Breast epithelium (tissue), 4 donors: ENCODE measurements around the gene DNAI7. TPM values are rescaled to one million over a fixed set of nuclear protein-coding genes. Genes with fewer than 3 reads are reported as not detected.

Experiments used
- DNase-seq, 2 donors: peaks; one replicate each; pipeline ENCODE4 v3.0.0-alpha.2; 2019; ENCODE audit warnings: low spot score in 2 of 2
- H3K27ac ChIP-seq, 2 donors: fragments of 200-600 bp; sonication (generic) in 1 of 2; one replicate each; pipeline ENCODE4 v1.5.1; 2016 to 2019; ENCODE audit warnings: mild to moderate bottlenecking in 1 of 2
- H3K27me3 ChIP-seq, 2 donors: fragments of 200-600 bp; sonication (generic) in 1 of 2; one replicate each; pipeline versions ENCODE4 v1.5.1 to v1.6.0; 2017 to 2019; ENCODE audit warnings: control low read depth in 1 of 2, mild to moderate bottlenecking in 1 of 2
- H3K36me3 ChIP-seq: fragments of 200-600 bp; one replicate; pipeline ENCODE4 v1.5.1; 2019
- H3K4me1 ChIP-seq, 2 donors: fragments of 200-600 bp; sonication (generic); one replicate each; pipeline ENCODE4 v1.5.1; 2016 to 2019; ENCODE audit warnings: control low read depth in 1 of 2
- H3K4me3 ChIP-seq, 3 donors: fragments of 200-600 bp; sonication (generic); 1 replicate in 2 of 3; 2 replicates in 1 of 3; pipeline ENCODE4 v1.5.1; 2016 to 2019; ENCODE audit warnings: mild to moderate bottlenecking in 3 of 3, moderate library complexity in 2 of 3
- H3K9me3 ChIP-seq, 2 donors: fragments of 200-600 bp; sonication (generic) in 1 of 2; one replicate each; pipeline ENCODE4 v1.5.1; 2016 to 2019; ENCODE audit warnings: control low read depth in 1 of 2
- POLR2A ChIP-seq: fragments of 450-650 bp; IDR thresholded peaks from one replicate; pipeline ENCODE4 v1.6.1; 2016; ENCODE audit warnings: antibody characterized with exemption, mild to moderate bottlenecking, moderate library complexity
- POLR2AphosphoS5 ChIP-seq, 3 donors: sonication (generic); formaldehyde crosslinking; IDR thresholded peaks; one replicate each; pipeline ENCODE4 v1.6.1; 2017; ENCODE audit warnings: antibody characterized with exemption in 3 of 3
- intact Hi-C: fragments of 100-400 bp; cut with DNase I; formaldehyde crosslinking; loops from one replicate; pipeline ENCODE4 v1.15.1; 2023; ENCODE audit warnings: low total_unique reads
- total RNA-seq, 3 donors: library from RNA; depleted of rRNA; stranded (reverse); fragments of >200 nt; gene quantifications; one replicate each; pipeline ENCODE4 v1.1.0, GENCODE V29; 2016
- TF ChIP-seq, protein P1 (sequence below), 3 donors: fragments of 450-650 bp; IDR thresholded peaks; one replicate each; pipeline ENCODE4 v1.5.1; 2016 to 2017; ENCODE audit warnings: antibody characterized with exemption in 3 of 3, mild to moderate bottlenecking in 3 of 3, moderate library complexity in 3 of 3

DNAI7 gene, protein sequence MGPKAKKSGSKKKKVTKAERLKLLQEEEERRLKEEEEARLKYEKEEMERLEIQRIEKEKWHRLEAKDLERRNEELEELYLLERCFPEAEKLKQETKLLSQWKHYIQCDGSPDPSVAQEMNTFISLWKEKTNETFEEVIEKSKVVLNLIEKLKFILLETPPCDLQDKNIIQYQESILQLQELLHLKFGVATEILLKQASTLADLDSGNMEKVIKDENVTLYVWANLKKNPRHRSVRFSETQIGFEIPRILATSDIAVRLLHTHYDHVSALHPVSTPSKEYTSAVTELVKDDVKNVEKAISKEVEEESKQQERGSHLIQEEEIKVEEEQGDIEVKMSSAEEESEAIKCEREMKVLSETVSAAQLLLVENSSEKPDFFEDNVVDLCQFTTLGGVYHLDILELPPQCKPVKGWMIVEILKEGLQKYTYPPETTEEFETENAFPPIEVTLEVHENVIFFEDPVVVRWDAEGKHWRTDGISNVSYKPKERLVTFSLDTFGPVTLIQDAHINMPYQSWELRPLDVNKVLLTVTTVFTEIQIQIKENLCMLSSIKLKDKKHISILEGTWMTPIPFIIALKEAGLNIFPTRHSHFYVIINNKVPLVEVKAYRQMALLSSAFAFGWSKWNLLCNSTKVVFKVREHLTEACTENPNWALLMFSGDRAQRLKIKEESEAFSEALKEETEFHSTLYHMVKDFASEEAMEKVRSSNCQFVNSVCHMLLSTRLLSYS
- 1 to 10 TPM; 1.1 to 4.2 (median 2.0) TPM for total RNA-seq

DNA sequence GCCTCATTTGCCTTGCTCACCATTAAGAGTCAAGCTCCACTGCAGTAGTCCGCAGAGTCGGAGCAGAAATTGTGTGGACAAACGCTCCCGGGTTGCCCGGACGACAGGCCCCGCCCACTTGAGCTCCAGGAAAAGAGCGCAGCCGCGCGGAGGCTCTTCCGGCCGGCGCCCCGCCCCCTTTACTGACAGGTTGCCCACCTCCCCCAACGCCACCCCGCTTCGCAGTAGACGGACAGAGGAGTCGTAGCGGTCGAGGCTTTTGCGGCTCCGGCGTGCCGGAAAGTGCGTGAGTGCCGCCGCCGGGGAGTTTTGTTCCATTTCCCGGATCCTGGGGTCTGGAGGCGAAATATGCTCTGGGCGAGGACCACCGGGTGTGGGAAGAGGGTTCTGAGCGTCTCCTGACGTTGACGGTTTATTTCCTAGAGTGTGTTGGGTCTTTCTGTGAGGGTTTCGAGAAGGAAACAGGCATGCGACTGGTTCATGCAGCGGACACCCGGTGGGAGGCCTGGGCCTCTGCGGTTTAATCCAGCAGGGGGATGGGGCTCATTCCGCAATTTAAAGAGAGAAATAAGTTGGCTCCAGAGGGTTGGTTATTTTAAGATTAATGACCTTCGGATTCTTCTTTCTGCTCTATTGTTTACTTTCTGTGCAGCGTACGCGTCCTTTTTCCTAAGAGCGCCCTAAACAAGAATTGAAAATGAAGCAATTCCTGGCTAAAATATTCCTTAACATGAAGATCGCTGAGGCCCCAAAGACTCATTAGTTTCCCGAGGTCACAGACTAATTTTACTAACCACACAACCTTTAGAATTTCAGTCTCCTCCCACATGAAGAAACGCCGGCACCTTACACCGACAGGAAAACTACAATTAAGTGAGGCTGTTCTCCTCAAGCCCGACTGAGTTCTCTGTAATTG is at the start of gene DNAI7, which contains the start of gene ETFRF1:
DNAI7 (minus strand) TSS at position 105 of the 916 bp plus-strand sequence; CDS start at position 23, 82 bp downstream.
ETFRF1 (plus strand) TSS at position 182 of the 916 bp plus-strand sequence. CDS start 8,720 bp downstream, outside the sequence.
- DNase-seq = peak; percentile 95 to 98
- Histone ChIP-seq H3K27ac (peak within 1 kb of the TSS; percentile 97), H3K4me3 (peak within 1 kb of the TSS; percentile 54 to 83 (median 79)), H3K4me1 (peaks cover 0 to 4% of the 10 kb centered on the region in 2 donors), H3K9me3 (no peaks in the 10 kb centered on the region), H3K36me3 (no peaks in the 10 kb centered on the region), H3K27me3 (no peaks in the 10 kb centered on the region)
- intact Hi-C loops = no loop called here
- TF ChIP-seq POLR2A (peak; percentile 33), POLR2AphosphoS5 (IDR thresholded peaks at IDR 0.05) (peak; percentile 78 to 87 (median 81))
- TF ChIP-seq, protein P1, sequence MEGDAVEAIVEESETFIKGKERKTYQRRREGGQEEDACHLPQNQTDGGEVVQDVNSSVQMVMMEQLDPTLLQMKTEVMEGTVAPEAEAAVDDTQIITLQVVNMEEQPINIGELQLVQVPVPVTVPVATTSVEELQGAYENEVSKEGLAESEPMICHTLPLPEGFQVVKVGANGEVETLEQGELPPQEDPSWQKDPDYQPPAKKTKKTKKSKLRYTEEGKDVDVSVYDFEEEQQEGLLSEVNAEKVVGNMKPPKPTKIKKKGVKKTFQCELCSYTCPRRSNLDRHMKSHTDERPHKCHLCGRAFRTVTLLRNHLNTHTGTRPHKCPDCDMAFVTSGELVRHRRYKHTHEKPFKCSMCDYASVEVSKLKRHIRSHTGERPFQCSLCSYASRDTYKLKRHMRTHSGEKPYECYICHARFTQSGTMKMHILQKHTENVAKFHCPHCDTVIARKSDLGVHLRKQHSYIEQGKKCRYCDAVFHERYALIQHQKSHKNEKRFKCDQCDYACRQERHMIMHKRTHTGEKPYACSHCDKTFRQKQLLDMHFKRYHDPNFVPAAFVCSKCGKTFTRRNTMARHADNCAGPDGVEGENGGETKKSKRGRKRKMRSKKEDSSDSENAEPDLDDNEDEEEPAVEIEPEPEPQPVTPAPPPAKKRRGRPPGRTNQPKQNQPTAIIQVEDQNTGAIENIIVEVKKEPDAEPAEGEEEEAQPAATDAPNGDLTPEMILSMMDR (IDR thresholded peaks at IDR 0.05) = peak in 1 of 3 donors; percentile 29

DNA sequence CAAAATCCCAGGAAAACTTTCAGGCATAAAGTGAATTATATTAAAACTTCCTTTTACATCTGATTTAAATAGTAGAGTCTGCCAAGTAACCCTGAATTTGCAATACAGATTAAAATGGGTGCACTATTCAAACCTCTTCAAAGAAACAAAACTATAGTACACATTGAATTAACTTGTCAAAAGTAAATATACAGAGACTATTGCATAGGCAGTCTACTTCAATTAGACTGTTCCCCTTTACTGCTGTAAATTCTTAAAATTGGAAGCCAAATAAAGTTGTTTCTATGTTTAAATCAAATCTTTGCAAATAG is 48.7 kb upstream of the DNAI7 start:
- H3K27me3 ChIP-seq = no peaks in the 10 kb centered on the region
- no peak for DNase-seq
- H3K27ac ChIP-seq = no peak overlapping the region
- no peaks in the 10 kb centered on the region for H3K36me3 ChIP-seq
- no peaks in the 10 kb centered on the region for H3K9me3 ChIP-seq
- intact Hi-C loops = no loop called here
- no peaks in the 10 kb centered on the region for H3K4me1 ChIP-seq
- TF ChIP-seq, protein P1 (IDR thresholded peaks at IDR 0.05) = no peak
- TF ChIP-seq POLR2A = no peak
- no peak for TF ChIP-seq POLR2AphosphoS5 (IDR thresholded peaks at IDR 0.05)
- H3K4me3 ChIP-seq = no peak overlapping the region

DNA sequence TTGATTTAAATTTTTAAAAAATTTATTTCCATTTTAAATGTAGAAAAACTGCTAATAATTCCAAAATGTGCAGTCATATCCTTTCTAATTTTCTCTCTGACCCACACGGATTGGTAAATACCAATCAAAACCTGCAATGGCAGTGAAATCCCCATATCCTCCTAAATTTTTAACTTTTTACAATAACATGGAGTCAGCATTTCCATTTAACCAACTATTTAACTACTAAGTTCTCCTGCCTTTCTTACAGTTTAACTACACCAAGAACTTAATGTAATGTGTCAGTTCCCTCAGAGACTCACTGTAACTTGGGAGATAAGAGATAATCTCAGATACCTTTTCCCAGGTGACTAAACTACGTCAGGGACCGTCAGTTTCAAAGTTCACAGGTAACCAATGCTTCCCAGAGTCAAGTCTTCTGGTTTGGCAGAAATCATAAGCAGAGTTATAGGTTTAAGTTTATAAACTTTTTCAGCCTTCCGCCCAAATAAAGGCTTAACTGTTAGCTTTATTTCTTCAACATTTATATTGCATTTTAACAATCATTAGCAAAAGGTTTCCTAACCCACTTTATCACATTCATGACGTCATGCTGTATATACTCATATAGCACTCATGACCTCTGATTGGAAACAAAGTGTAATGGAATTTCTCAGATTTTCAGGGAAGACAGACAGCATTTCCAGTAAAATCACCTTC is 48.2 kb upstream of the DNAI7 start:
- no peaks in the 10 kb centered on the region for H3K4me1 ChIP-seq
- no peak overlapping the region for H3K4me3 ChIP-seq
- no peaks in the 10 kb centered on the region for H3K36me3 ChIP-seq
- TF ChIP-seq, protein P1 (IDR thresholded peaks at IDR 0.05) = no peak
- TF ChIP-seq POLR2AphosphoS5 (IDR thresholded peaks at IDR 0.05) (no peak), POLR2A (no peak)
- no peak for DNase-seq
- intact Hi-C loops = no loop called here
- no peak overlapping the region for H3K27ac ChIP-seq
- H3K9me3 ChIP-seq = no peaks in the 10 kb centered on the region
- no peaks in the 10 kb centered on the region for H3K27me3 ChIP-seq

- DNase-seq = no peak
- Histone ChIP-seq H3K36me3 (no peaks in the 10 kb centered on the region), H3K4me3 (no peak overlapping the region), H3K9me3 (no peaks in the 10 kb centered on the region), H3K27me3 (no peaks in the 10 kb centered on the region), H3K4me1 (no peaks in the 10 kb centered on the region), H3K27ac (no peak overlapping the region)
- TF ChIP-seq POLR2A (no peak), POLR2AphosphoS5 (IDR thresholded peaks at IDR 0.05) (no peak)
- TF ChIP-seq, protein P1 (IDR thresholded peaks at IDR 0.05) = peak in 1 of 3 donors; percentile 50
- intact Hi-C loops = no loop called here
Measured at GRCh38 chr12:25241167-25242020, 46.4 kb upstream of the DNAI7 start.
